GM18520 (cell line): ENCODE results near the gene ACVR1B.

Source experiments
- ATAC-seq: cut with Tn5 transposase; IDR thresholded peaks from one replicate; pipeline ENCODE4 v1.9.1; 2021; ENCODE audit not compliant: unreplicated experiment

Gene ACVR1B

GRCh38 chr12:51917041-51917590, 34.4 kb upstream of the ACVR1B start:
- no peak for ATAC-seq

GRCh38 chr12:51917746-51918453, 33.6 kb upstream of the ACVR1B start:
- no peak for ATAC-seq

GRCh38 chr12:51920046-51920445, 31.5 kb upstream of the ACVR1B start:
- no peak for ATAC-seq

- no peak for ATAC-seq
These were observed 30.3 kb upstream of the ACVR1B start for GRCh38 chr12:51921017-51921725.

- ATAC-seq = no peak
These were observed 29.4 kb upstream of the ACVR1B start for GRCh38 chr12:51922146-51922545.

GRCh38 chr12:51922762-51923505, 28.6 kb upstream of the ACVR1B start:
- no peak for ATAC-seq

- no peak for ATAC-seq
These were observed 27.8 kb upstream of the ACVR1B start for GRCh38 chr12:51923506-51924365.

- ATAC-seq = peak; percentile 55
These were observed 26.8 kb upstream of the ACVR1B start for GRCh38 chr12:51924551-51925319.

GRCh38 chr12:51925346-51926063, 26.0 kb upstream of the ACVR1B start:
- no peak for ATAC-seq

- no peak for ATAC-seq
These were observed 25.4 kb upstream of the ACVR1B start for GRCh38 chr12:51926064-51926632.

GRCh38 chr12:51926718-51927117, 24.8 kb upstream of the ACVR1B start:
- ATAC-seq = no peak

- ATAC-seq = no peak
These were observed 19.1 kb upstream of the ACVR1B start for GRCh38 chr12:51932218-51933076.

GRCh38 chr12:51934080-51934479, 17.4 kb upstream of the ACVR1B start:
- ATAC-seq = no peak

- no peak for ATAC-seq
These were observed 13.6 kb upstream of the ACVR1B start for GRCh38 chr12:51937926-51938325.

GRCh38 chr12:51938726-51939125, 12.8 kb upstream of the ACVR1B start:
- ATAC-seq = no peak

GRCh38 chr12:51941011-51941581, 10.4 kb upstream of the ACVR1B start:
- no peak for ATAC-seq

GRCh38 chr12:51941604-51942003, 9.9 kb upstream of the ACVR1B start:
- ATAC-seq = no peak

- no peak for ATAC-seq
These were observed 9.4 kb upstream of the ACVR1B start for GRCh38 chr12:51942056-51942455.
